HepG2 (cell line): ENCODE results near the gene CKAP2L. TPM values are rescaled to one million over a fixed set of nuclear protein-coding genes. Genes with fewer than 3 reads are reported as not detected.

Experiments used
- ATAC-seq: fragments of 200-7000 bp; cut with Tn5 transposase; 3 replicates; pipeline ENCODE4 v1.9.1; 2020; ENCODE audit warnings: mild to moderate bottlenecking, moderate library complexity
- BruUV-seq: library from RNA; stranded (reverse); fragments of 400-500 nt; replicated peaks from 2 replicates; lab custom pipeline; 2021; lab: Mats Ljungman, UMichigan
- CTCF ChIA-PET: fragments of 300-600 bp; formaldehyde crosslinking; extraction: SDS; loops from one replicate; lab custom pipeline; 2021; ENCODE audit warnings: low total read pairs, inconsistent platforms, low intra/inter-chr PET ratio; lab: Yijun Ruan, JAX
- POLR2A ChIA-PET: fragments of 350-600 bp; sonication (Branson Sonifier 250); formaldehyde crosslinking; loops from one replicate; lab custom pipeline; 2020; ENCODE audit warnings: antibody characterized with exemption, inconsistent platforms; lab: Yijun Ruan, JAX
- DNase-seq: peaks from one replicate; pipeline ENCODE4 v3.0.0-alpha.2; 2015; ENCODE audit warnings: low spot score
- FAIRE-seq: peaks from 3 replicates; lab custom pipeline; 2011; peaks lifted over from hg19 to GRCh38; lab: Jason Lieb, UNC
- H2AFZ ChIP-seq: one replicate; pipeline ENCODE4 v1.6.1; 2011; ENCODE audit warnings: low read length, inconsistent platforms
- H3K27ac ChIP-seq: fragments of 300-600 bp; 3 replicates; pipeline ENCODE4 v1.8.0; 2011; ENCODE audit warnings: mixed run types, mild to moderate bottlenecking, mixed read lengths, low read length, inconsistent platforms; ENCODE audit not compliant: insufficient read depth; ENCODE audit errors: extremely low read length
- H3K27me3 ChIP-seq, 2 experiments: fragments of 200-600 bp in 1 of 2; 2 replicates in 1 of 2; 3 replicates in 1 of 2; pipeline versions ENCODE4 v1.6.0 to v1.8.0; 2011; ENCODE audit warnings: low read length in 2 of 2, mild to moderate bottlenecking in 2 of 2, moderate library complexity in 2 of 2, inconsistent platforms in 1 of 2; ENCODE audit not compliant: insufficient read depth in 2 of 2, control insufficient read depth in 1 of 2
- H3K36me3 ChIP-seq, 2 experiments: fragments of 200-600 bp in 1 of 2; replicated peaks in 1 of 2; 2 replicates in 1 of 2; 3 replicates in 1 of 2; pipeline versions ENCODE4 v1.5.1 to v1.8.0; 2011; ENCODE audit warnings: low read length in 2 of 2, inconsistent platforms in 1 of 2; ENCODE audit not compliant: insufficient read depth in 2 of 2, control insufficient read depth in 1 of 2
- H3K4me1 ChIP-seq: 2 replicates; pipeline ENCODE4 v1.5.1; 2012; ENCODE audit warnings: low read length, inconsistent platforms; ENCODE audit not compliant: insufficient read depth
- H3K4me2 ChIP-seq: 2 replicates; pipeline ENCODE4 v1.6.0; 2011; ENCODE audit warnings: low read depth, low read length, inconsistent platforms
- H3K4me3 ChIP-seq, 3 experiments: fragments of 200-600 bp in 1 of 3; sonication (generic), shearing (Covaris generic) in 1 of 3; replicated peaks in 1 of 3; 2 replicates each; pipeline ENCODE4 v1.5.1; 2011 to 2016; ENCODE audit warnings: low read length in 3 of 3, inconsistent platforms in 2 of 3, low read depth in 2 of 3, mild to moderate bottlenecking in 2 of 3, control low read depth in 1 of 3, mixed read lengths in 1 of 3; ENCODE audit not compliant: insufficient read depth in 1 of 3
- H3K79me2 ChIP-seq: one replicate; pipeline ENCODE4 v1.6.1; 2011; ENCODE audit warnings: low read length, inconsistent platforms; ENCODE audit not compliant: insufficient read depth
- H3K9ac ChIP-seq: 2 replicates; pipeline ENCODE4 v1.6.0; 2011; ENCODE audit warnings: mild to moderate bottlenecking, low read depth, low read length, inconsistent platforms; ENCODE audit not compliant: insufficient read depth
- H3K9me3 ChIP-seq: 2 replicates; pipeline ENCODE4 v1.5.1; 2012; ENCODE audit warnings: mild to moderate bottlenecking, low read length
- H4K20me1 ChIP-seq: 2 replicates; pipeline ENCODE4 v1.6.0; 2011; ENCODE audit warnings: inconsistent platforms, mild to moderate bottlenecking, low read length, moderate library complexity; ENCODE audit not compliant: insufficient read depth
- ARID2 ChIP-seq: sonication (generic); formaldehyde crosslinking; IDR thresholded peaks from 2 replicates; pipeline ENCODE4 v1.8.1; 2022; ENCODE audit warnings: mild to moderate bottlenecking, missing genetic modification reagents, borderline replicate concordance
- DNMT1 ChIP-seq: sonication (generic); formaldehyde crosslinking; IDR thresholded peaks from 2 replicates; pipeline ENCODE4 v1.5.1; 2020; ENCODE audit warnings: mild to moderate bottlenecking, missing genetic modification reagents
- KDM1A ChIP-seq: IDR thresholded peaks from 2 replicates; pipeline ENCODE4 v1.6.1; 2016; ENCODE audit warnings: missing compliant biosample characterization
- MAFF ChIP-seq: IDR thresholded peaks from 2 replicates; pipeline ENCODE4 v1.6.1; 2011; ENCODE audit warnings: low read depth, low read length, improper control_type of control experiment
- NFE2L1 ChIP-seq: sonication (generic); formaldehyde crosslinking; IDR thresholded peaks from 2 replicates; pipeline ENCODE4 v1.4.0; 2020; ENCODE audit warnings: missing genetic modification reagents, mild to moderate bottlenecking, borderline replicate concordance
- PITX1 ChIP-seq: sonication (generic); formaldehyde crosslinking; IDR thresholded peaks from 2 replicates; pipeline ENCODE4 v1.5.1; 2020; ENCODE audit warnings: mild to moderate bottlenecking, missing genetic modification reagents
- PRPF4 ChIP-seq: fragments of 200-400 bp; formaldehyde crosslinking; IDR thresholded peaks from 2 replicates; pipeline ENCODE4 v1.6.1; 2016; ENCODE audit warnings: low read length, low read depth; ENCODE audit not compliant: poor library complexity, severe bottlenecking
- SMAD1 ChIP-seq: sonication (generic); formaldehyde crosslinking; IDR thresholded peaks from 2 replicates; pipeline ENCODE4 v1.4.0; 2020; ENCODE audit warnings: missing genetic modification reagents, low read depth, mild to moderate bottlenecking, borderline replicate concordance
- ZBTB37 ChIP-seq: sonication (generic); formaldehyde crosslinking; IDR thresholded peaks from 2 replicates; pipeline ENCODE4 v1.4.0; 2020; ENCODE audit warnings: mild to moderate bottlenecking, missing genetic modification reagents
- ZNF263 ChIP-seq: sonication (generic); formaldehyde crosslinking; IDR thresholded peaks from 2 replicates; pipeline ENCODE4 v1.4.0; 2020; ENCODE audit warnings: missing genetic modification reagents
- ZNF33A ChIP-seq: sonication (generic); formaldehyde crosslinking; IDR thresholded peaks from 2 replicates; pipeline ENCODE4 v1.5.1; 2020; ENCODE audit warnings: missing genetic modification reagents, mild to moderate bottlenecking, moderate library complexity, borderline replicate concordance
- WGBS: methylation state at CpG from one replicate; pipeline ENCODE4 v1.1.6; 2017; ENCODE audit warnings: low lambda C conversion rate; 5-methylcytosine and 5-hydroxymethylcytosine counted together
- in situ Hi-C: cut with HindIII; loops from 2 replicates; pipeline ENCODE4 v1.10.0; 2017; ENCODE audit warnings: low pct_unique_long_range_greater_than_20kb; ENCODE audit not compliant: extremely low pct_ligation_motif_present
- intact Hi-C: fragments of 100-400 bp; cut with micrococcal nuclease; formaldehyde crosslinking; loops from one replicate; pipeline ENCODE4 v1.10.0; 2022; ENCODE audit not compliant: unreplicated experiment
- polyA plus RNA-seq, 8 experiments: library from polyadenylated mRNA; depleted of rRNA in 3 of 8; stranded (reverse) in 7 of 8; unstranded in 1 of 8; fragments of >200 nt; fragmentation: Illumina TruSeq in 4 of 8; extraction: Trizol in 4 of 8; gene quantifications; 2 replicates each; pipeline versions ENCODE4 v1.2.1 to v1.2.3, GENCODE V29; 2011 to 2016; ENCODE audit warnings: low read depth in 4 of 8, missing spikeins in 1 of 8, mixed read lengths in 1 of 8; ENCODE audit not compliant: insufficient read depth in 1 of 8
- total RNA-seq, 5 experiments: library from RNA; depleted of rRNA; stranded (reverse); fragments of >200 nt; fragmentation: Illumina TruSeq; extraction: Trizol; gene quantifications; 2 replicates each; pipeline ENCODE4 v1.2.3, GENCODE V29; 2016; ENCODE audit warnings: low read depth in 1 of 5
- TF ChIP-seq, protein P1 (sequence below): sonication (generic); formaldehyde crosslinking; IDR thresholded peaks from 2 replicates; pipeline ENCODE4 v1.5.1; 2020; ENCODE audit warnings: missing genetic modification reagents, mild to moderate bottlenecking, borderline replicate concordance

CKAP2L gene
- total and polyA plus RNA-seq, 2 of the 13 experiments (the other 11 are each of a cell fraction or from before 2014, with no cell fraction given): 7.1 to 9.5 TPM

- intact Hi-C loops: loop anchor here (10.0 kb wide), 1 partner anchor 457 kb away; no protein-coding TSS in a partner anchor
- FAIRE-seq: no peak
- H3K9ac ChIP-seq: no peak overlapping the region
- no peaks in the 10 kb centered on the region for H4K20me1 ChIP-seq
- ChIA-PET POLR2A (interaction anchor here (1.2 kb wide), 1 partner anchor 77 kb away, joined by 4 read pairs; the partner anchor contains the start of gene SLC20A1), CTCF (no interaction called here)
- in situ Hi-C loops: loop anchor here (5.0 kb wide), 2 partner anchors 95 to 120 kb away; no protein-coding TSS in a partner anchor
- no peaks in the 10 kb centered on the region for H3K36me3 ChIP-seq
- WGBS: 34% methylated on average over 17 of the region's 23 CpGs
- ATAC-seq: no peak
- no peak overlapping the region for H3K27ac ChIP-seq
- H3K4me3 ChIP-seq: no peak overlapping the region
- no peaks in the 10 kb centered on the region for H3K79me2 ChIP-seq
- no peak for DNase-seq
- H3K9me3 ChIP-seq: no peaks in the 10 kb centered on the region
- no peak overlapping the region for H2AFZ ChIP-seq
- no peak overlapping the region for H3K4me2 ChIP-seq
- BruUV-seq: no TSS peak
- H3K27me3 ChIP-seq: peaks cover 0 to 36% of the 10 kb centered on the region in 2 experiments
- H3K4me1 ChIP-seq: peaks cover 23% of the 10 kb centered on the region
- no peak for TF ChIP-seq DNMT1
- no peak for TF ChIP-seq ZNF33A (CRISPR knock-in tag)
- TF ChIP-seq ZNF263 (CRISPR knock-in tag): peak; percentile 85
- TF ChIP-seq NFE2L1 (CRISPR knock-in tag): no peak
- TF ChIP-seq ARID2 (CRISPR knock-in tag): no peak
- TF ChIP-seq PITX1 (CRISPR knock-in tag): no peak
These were observed 42.4 kb downstream of the CKAP2L start for GRCh38 chr2:112721819-112722522.

DNA sequence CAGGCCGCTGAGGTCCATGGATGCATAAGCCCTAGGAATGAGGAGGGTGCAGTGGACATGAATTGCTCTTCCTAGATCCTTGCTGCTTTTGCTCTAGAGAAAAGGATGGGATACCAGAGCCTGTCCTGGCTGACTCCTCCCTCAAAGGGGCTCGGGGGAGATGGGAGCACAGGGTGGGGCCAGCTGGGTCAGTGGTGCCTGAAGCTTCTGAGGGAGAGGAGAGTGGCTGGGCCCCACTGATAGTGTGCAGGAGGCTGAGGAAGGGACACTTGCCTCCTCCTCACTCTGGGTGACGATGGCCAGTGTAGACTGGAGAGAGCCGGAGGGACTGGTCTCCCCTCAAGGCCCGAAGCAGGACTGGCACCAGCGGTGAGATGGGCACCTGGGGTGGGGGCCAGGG, 43.6 kb downstream of the CKAP2L start, which contains the start of gene NT5DC4:
Gene NT5DC4 (plus strand): TSS at position 236 of the 400 bp plus-strand sequence. CDS start 60 bp downstream, at position 296.
- in situ Hi-C loops: loop anchor here (5.0 kb wide), 2 partner anchors 93 to 118 kb away; no protein-coding TSS in a partner anchor
- Histone ChIP-seq H3K9ac (no peak within 1 kb of the TSS), H3K4me1 (peaks cover 15% of the 10 kb centered on the region), H3K36me3 (no peaks in the 10 kb centered on the region), H2AFZ (no peak within 1 kb of the TSS), H3K9me3 (no peaks in the 10 kb centered on the region), H3K27ac (no peak within 1 kb of the TSS), H3K79me2 (no peaks in the 10 kb centered on the region), H3K4me2 (no peak within 1 kb of the TSS), H3K4me3 (no peak within 1 kb of the TSS), H3K27me3 (peaks cover 0 to 36% of the 10 kb centered on the region in 2 experiments), H4K20me1 (no peaks in the 10 kb centered on the region)
- CTCF ChIA-PET: no interaction called here
- ATAC-seq: no peak
- no peak for FAIRE-seq
- no peak for DNase-seq
- 33% methylated on average over 6 of the region's 6 CpGs for WGBS
- intact Hi-C loops: loop anchor here (10.0 kb wide), 1 partner anchor 456 kb away; no protein-coding TSS in a partner anchor
- BruUV-seq: no TSS peak
- POLR2A ChIA-PET: no interaction called here
- TF ChIP-seq ZBTB37 (CRISPR knock-in tag) (no peak), MAFF (no peak), PRPF4 (no peak), SMAD1 (CRISPR knock-in tag) (no peak), KDM1A (CRISPR knock-in tag) (no peak)
- TF ChIP-seq, protein P1, sequence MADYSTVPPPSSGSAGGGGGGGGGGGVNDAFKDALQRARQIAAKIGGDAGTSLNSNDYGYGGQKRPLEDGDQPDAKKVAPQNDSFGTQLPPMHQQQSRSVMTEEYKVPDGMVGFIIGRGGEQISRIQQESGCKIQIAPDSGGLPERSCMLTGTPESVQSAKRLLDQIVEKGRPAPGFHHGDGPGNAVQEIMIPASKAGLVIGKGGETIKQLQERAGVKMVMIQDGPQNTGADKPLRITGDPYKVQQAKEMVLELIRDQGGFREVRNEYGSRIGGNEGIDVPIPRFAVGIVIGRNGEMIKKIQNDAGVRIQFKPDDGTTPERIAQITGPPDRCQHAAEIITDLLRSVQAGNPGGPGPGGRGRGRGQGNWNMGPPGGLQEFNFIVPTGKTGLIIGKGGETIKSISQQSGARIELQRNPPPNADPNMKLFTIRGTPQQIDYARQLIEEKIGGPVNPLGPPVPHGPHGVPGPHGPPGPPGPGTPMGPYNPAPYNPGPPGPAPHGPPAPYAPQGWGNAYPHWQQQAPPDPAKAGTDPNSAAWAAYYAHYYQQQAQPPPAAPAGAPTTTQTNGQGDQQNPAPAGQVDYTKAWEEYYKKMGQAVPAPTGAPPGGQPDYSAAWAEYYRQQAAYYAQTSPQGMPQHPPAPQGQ: no peak
